ENCODE measurements around the gene VPS39.

DNA sequence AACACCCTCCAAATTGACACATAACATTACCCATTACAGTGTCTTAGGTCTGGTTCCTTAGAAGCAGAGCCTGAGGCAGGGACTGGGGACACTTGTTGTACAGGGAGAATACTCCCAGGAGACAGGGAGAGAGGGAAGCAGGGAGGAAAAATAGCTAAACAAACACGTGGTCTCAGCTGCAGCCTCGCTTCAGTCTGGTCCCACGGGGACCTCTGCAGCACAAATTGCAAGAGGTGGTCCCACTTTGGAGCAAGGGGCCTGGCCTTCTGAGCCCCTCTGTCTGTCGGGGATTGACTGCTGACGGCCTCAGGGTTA, 88.7 kb downstream of the VPS39 start:
- TF ChIP-seq ARNT (IDR thresholded peaks at IDR 0.05): no peak
- TF ChIP-seq SNRNP70 (optimal IDR thresholded peaks at IDR 0.05; ENCODE audit: low read depth, low read length): no peak
- no peak for TF ChIP-seq ELF4 (CRISPR knock-in tag; IDR thresholded peaks at IDR 0.05)
- TF ChIP-seq STAT5A (IDR thresholded peaks at IDR 0.05; ENCODE audit: borderline replicate concordance, low read length): no peak
- TF ChIP-seq ZNF324 (CRISPR knock-in tag; IDR thresholded peaks at IDR 0.05): no peak
- TF ChIP-seq ZNF830 (CRISPR knock-in tag; IDR thresholded peaks at IDR 0.05): no peak
- no peak for TF ChIP-seq YY1 (IDR thresholded peaks at IDR 0.05; ENCODE audit: borderline replicate concordance in 1 of 3, control insufficient read depth in 1 of 3, extremely low read depth in 1 of 3, insufficient read depth in 3 of 3, insufficient read length in 1 of 3, insufficient replicate concordance in 2 of 3, low read depth in 1 of 3, low read length in 2 of 3)
- TF ChIP-seq, protein P1, sequence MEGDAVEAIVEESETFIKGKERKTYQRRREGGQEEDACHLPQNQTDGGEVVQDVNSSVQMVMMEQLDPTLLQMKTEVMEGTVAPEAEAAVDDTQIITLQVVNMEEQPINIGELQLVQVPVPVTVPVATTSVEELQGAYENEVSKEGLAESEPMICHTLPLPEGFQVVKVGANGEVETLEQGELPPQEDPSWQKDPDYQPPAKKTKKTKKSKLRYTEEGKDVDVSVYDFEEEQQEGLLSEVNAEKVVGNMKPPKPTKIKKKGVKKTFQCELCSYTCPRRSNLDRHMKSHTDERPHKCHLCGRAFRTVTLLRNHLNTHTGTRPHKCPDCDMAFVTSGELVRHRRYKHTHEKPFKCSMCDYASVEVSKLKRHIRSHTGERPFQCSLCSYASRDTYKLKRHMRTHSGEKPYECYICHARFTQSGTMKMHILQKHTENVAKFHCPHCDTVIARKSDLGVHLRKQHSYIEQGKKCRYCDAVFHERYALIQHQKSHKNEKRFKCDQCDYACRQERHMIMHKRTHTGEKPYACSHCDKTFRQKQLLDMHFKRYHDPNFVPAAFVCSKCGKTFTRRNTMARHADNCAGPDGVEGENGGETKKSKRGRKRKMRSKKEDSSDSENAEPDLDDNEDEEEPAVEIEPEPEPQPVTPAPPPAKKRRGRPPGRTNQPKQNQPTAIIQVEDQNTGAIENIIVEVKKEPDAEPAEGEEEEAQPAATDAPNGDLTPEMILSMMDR (IDR thresholded peaks at IDR 0.05 in 2 of 3, conservative IDR thresholded peaks at IDR 0.05 in 1 of 3; ENCODE audit: insufficient read depth in 2 of 3, low read depth in 1 of 3, low read length in 3 of 3): no peak
- no peak for TF ChIP-seq CBFB (CRISPR knock-in tag; IDR thresholded peaks at IDR 0.05)
- TF ChIP-seq GABPB1 (CRISPR knock-in tag; IDR thresholded peaks at IDR 0.05): no peak
- TF ChIP-seq, protein P2, sequence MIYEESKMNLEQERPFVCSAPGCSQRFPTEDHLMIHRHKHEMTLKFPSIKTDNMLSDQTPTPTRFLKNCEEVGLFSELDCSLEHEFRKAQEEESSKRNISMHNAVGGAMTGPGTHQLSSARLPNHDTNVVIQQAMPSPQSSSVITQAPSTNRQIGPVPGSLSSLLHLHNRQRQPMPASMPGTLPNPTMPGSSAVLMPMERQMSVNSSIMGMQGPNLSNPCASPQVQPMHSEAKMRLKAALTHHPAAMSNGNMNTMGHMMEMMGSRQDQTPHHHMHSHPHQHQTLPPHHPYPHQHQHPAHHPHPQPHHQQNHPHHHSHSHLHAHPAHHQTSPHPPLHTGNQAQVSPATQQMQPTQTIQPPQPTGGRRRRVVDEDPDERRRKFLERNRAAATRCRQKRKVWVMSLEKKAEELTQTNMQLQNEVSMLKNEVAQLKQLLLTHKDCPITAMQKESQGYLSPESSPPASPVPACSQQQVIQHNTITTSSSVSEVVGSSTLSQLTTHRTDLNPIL (CRISPR knock-in tag; IDR thresholded peaks at IDR 0.05): no peak

All from K562 (cell line).